HG03558 (cell line): ENCODE data around the gene CYB5A.
A peak's percentile ranks its signal among the peaks of the same experiment; 100 is the strongest.

Experiments used
- ATAC-seq: cut with Tn5 transposase; IDR thresholded peaks from one replicate; pipeline ENCODE4 v1.9.1; 2021; ENCODE audit warnings: moderate number of reproducible peaks; ENCODE audit not compliant: unreplicated experiment; ENCODE audit errors: extremely low read depth

The CYB5A gene

GRCh38 chr18:74281011-74281979 is 10.5 kb downstream of the CYB5A start:
- no peak for ATAC-seq

- no peak for ATAC-seq
These were observed 12.8 kb downstream of the CYB5A start for GRCh38 chr18:74278983-74279382.

- no peak for ATAC-seq
These were observed 13.7 kb downstream of the CYB5A start for GRCh38 chr18:74278058-74278457.

DNA sequence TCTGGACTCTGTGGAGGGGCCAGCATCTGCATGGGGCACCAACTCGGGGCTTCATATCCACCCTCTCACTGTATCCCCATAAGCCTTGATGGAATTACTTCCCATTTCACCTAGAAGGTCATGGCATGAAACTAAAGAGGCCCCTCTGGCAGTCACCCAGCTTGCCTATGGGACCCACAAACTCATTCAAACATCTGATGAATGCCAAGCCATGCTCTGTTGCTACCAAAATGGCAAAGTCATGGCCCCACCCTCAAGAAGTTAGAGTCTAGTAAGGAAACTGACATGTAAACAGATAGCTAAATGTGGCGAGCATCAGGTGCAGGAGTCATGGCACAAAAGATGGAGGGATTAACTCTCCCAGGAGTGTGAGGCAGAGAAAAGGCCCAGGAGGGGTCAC is 14.5 kb downstream of the CYB5A start:
- no peak for ATAC-seq

DNA sequence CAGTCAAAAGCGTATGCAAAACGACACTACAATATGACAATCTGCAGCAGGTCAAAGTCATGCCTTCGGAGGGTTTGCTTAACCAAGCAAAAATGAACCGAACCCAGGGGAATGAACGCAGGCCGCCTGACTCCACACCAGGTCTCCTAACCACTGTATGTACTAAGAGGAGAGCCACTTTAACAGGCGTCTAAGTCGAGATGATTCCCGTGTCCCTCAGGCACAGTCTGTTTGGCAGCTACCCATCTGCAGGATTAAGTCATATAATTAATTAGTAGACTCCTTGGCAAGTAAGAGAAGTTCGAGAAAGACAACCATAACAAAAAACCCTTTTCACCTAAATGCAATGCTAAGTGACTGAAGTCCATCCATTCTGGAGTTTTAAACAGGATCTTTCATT is 15.2 kb downstream of the CYB5A start:
- ATAC-seq: no peak

DNA sequence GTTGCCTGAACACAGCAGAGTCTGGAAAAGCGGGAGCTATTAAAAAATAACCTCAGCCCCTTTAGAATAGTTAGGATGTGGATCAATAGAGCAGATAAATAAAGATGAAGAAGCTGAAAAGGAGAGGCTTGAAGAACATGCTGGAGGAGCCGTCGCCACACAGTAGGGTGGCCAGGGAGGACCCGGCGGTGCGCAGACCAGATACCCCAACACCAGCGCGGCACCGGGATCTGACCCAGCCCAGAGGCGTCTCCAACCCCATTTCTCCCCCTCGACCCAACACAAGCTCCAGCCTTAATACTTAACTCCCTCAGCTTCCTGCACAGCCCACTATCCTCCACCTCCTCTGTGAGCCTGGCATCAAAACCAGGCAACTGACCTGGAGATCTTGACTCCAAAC is 16.0 kb downstream of the CYB5A start:
- no peak for ATAC-seq

GRCh38 chr18:74274700-74275099 is 17.1 kb downstream of the CYB5A start:
- ATAC-seq: no peak

GRCh38 chr18:74273394-74273793 is 18.4 kb downstream of the CYB5A start:
- ATAC-seq: no peak

GRCh38 chr18:74271635-74272034 is 20.1 kb downstream of the CYB5A start:
- ATAC-seq: no peak

DNA sequence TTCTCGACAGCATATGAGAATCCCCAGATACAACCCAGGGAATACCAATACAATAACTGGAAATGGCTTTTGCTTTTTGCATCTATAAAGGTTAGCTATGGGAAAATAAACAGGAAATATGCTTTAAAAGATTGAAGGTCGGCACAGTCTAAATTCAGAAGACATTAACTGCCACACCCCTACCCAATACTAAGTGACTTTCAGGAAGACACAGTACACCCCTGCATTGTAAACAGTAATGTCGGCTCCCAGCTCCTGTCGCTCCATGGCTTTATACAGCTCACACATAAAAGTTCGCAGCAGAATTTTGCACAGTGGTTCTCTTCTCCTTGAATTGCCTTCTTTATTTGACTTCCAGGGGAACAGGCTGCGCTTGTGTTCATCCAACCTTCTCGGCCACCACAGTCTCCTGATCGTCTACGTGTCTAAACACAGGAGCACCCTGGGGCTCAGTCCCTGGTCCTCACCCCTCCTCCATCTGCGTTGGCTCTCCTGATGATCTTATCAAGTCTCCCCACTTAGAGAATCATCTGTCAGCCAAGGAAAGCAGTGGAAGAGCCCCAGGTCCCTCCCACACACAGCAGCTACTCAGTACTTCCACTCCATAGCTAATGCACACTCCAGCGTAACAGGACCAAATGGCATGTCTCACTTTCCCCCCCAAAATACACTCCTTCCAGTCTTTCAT is 22.7 kb downstream of the CYB5A start:
- no peak for ATAC-seq

DNA sequence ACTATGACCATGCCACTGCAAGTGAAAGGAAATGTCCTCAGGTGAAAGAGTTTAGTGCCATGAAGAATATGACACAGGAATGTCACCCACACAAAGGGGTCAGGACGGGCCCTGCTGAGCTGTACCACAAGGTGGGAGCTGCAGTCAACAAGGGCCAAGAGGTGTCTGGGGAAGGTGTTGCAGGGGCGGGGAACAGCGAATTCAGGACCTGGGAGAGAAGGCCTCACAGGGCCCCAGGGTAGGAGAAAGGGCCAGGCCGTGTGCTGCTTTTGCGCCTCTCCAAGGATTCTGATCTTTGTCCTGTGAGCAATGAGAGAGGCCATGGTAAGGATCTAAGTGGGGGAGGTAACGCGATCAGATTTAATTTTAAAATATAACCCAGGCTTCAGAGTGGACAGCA is 23.6 kb downstream of the CYB5A start:
- no peak for ATAC-seq

DNA sequence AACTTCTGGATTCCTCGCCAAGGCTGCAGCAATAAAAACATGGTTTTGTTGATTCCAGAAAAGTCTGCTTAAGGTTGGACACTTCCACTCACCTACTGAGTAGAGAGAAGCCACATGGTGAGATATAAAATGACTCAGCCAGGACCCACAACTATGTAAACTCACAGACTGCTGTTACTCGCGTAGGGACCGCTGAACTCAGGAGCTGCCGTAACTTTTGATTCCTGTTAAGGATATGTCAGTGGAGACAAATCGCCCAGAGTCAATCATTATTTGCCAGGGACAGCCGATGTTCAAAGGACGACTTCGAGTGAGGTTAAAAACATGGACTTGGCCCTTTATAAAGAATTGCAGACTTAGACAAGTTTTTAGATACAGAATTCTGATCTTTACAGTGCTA is 25.6 kb downstream of the CYB5A start:
- ATAC-seq: no peak

- ATAC-seq: no peak
These were observed 26.1 kb downstream of the CYB5A start for GRCh38 chr18:74265546-74266098.

GRCh38 chr18:74264303-74265020 is 27.3 kb downstream of the CYB5A start:
- peak; percentile 98 for ATAC-seq

DNA sequence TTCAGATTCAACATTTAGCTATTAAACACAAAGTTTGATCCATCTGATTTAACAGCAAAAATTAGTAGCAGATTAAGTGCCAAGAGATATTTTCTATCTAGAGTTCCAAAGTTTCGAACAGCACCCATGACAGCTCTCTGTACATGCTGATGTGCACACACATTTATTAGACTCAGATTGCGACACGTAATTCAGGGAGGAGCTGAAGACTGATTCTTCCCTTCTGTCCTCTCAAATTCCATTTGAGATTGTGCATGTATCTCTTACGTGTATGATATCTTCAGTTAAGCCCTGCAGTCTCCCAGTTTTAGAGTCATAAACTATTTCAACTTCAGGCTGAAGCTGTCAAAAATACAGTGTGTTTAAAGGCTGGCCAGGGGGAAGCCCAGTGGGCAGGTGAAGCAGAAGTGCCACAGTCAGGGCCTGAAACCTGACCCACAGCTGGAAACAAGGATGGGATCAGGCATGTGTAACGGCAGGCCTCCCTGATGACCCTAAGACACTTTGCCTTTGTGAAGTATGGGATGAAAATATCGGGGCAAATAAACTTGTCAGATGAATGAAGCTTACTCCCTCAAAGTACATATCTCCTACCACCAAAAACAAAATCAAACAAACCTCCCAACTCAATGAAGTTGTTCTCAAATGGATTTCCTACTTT is 30.6 kb downstream of the CYB5A start:
- no peak for ATAC-seq

GRCh38 chr18:74259347-74259746 is 32.4 kb downstream of the CYB5A start:
- ATAC-seq: no peak

DNA sequence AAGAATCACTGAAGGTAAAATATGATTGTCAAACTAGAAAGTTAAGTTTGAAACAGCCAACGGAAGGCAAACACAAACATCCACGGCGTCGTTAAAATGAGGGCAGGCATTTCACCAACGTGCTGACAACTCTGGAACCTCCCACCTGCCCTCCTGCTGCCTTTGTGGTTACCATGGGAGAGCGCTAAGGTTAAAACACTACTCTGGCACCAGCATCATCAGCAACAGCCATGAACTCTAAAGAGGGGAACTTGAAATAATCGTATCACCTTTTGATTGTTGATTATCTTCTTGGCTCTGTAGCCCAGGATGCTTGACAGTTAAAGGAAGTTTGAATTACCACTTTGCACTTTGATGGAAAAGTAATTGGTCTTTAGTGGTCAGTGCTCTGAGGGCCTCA is 34.7 kb downstream of the CYB5A start:
- ATAC-seq: no peak

DNA sequence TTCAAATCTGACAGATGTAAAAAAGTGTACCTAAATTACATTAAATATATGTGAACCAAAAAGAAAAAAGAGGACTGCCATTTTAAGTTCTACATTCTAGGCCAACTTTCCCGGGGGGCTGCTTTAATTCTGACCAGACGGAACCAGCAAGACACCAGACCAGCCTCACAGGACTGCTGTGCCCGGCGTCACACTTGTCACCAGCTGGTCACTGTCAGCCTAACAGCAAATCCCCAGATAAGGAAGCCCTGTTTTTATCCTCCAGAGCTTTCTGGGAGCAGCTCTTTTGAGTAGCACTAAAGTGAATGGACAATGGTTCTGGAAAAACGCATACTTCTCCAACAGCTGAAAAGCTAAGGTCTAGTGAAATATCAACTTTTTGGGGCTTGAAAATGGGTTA is 35.6 kb downstream of the CYB5A start:
- ATAC-seq: no peak

GRCh38 chr18:74255131-74255616 is 36.6 kb downstream of the CYB5A start:
- ATAC-seq: no peak

DNA sequence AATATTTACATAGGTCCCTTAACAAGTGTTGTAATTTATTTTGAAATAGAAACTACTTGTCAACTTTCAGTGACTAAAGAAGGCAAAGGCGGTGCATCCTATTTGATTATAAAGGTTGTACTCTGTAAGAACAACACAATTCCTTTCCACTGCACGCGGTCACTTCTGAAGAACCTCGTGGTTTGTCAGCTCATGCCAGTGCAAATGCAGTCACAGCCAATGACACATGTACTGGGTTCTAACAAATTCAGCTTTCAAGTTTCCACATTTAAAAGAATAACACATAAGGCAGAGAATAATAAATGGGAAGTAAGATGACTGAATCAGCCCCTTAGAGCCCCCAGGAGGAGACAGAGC is 39.7 kb downstream of the CYB5A start:
- ATAC-seq: no peak
